Right hindlimb (tissue), 1 donor: ENCODE measurements around the gene RHOT1.

Source experiments
- DNase-seq: peaks from one replicate; pipeline ENCODE4 v3.0.0-alpha.2; 2018

The RHOT1 gene

GRCh38 chr17:32274643-32275042 lies 132.3 kb downstream of the RHOT1 start:
- DNase-seq: no peak
